DMS79 (cell line): ENCODE results near the gene C16orf87.
A peak's percentile ranks its signal among the peaks of the same experiment; 100 is the strongest.

ENCODE experiments used
- DNase-seq: peaks from one replicate; lab custom pipeline; 2025; lab: John Stamatoyannopoulos, UW

Gene C16orf87

GRCh38 chr16:46756772-46757171 lies 74.2 kb downstream of the C16orf87 start:
- no peak for DNase-seq

DNA sequence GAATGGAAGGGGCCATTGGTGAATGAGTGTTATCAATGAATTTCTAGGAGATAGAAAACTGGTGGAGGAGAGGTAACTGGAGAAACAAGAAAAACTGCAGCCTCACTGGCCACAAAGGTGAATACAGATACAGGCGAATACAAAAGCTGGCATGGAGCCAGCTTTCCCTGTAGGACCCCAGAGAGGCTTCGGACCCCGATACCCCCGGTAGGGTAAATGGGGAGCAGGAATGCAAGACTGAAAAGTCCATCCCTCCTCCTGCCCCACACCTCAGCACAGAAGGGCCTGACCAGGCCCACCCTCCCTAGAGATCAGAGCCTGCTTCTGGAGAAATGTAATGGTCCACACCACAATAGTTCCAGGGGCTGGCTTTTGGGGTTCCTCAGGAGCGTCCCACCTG lies 78.0 kb downstream of the C16orf87 start:
- no peak for DNase-seq

DNA sequence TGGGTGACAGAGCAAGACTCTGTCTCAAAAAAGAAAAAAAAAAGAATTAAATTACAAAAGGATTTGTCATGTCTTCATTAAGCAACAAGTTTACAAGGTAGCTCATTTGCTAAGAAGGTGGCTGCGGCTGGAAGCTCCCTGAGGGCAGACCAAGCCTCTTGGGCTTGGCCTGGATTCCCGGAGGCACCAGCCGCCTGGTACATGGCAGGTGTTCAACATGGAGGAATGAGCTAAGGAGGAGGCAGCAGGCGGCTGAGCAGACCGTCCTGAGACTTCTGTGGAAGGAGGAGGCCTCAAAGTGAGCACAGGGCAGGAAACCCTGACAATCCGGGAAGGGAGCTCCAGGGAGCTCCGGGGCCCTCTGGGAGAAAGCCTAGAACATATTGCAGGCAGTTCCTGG lies 79.6 kb downstream of the C16orf87 start:
- DNase-seq: no peak

DNA sequence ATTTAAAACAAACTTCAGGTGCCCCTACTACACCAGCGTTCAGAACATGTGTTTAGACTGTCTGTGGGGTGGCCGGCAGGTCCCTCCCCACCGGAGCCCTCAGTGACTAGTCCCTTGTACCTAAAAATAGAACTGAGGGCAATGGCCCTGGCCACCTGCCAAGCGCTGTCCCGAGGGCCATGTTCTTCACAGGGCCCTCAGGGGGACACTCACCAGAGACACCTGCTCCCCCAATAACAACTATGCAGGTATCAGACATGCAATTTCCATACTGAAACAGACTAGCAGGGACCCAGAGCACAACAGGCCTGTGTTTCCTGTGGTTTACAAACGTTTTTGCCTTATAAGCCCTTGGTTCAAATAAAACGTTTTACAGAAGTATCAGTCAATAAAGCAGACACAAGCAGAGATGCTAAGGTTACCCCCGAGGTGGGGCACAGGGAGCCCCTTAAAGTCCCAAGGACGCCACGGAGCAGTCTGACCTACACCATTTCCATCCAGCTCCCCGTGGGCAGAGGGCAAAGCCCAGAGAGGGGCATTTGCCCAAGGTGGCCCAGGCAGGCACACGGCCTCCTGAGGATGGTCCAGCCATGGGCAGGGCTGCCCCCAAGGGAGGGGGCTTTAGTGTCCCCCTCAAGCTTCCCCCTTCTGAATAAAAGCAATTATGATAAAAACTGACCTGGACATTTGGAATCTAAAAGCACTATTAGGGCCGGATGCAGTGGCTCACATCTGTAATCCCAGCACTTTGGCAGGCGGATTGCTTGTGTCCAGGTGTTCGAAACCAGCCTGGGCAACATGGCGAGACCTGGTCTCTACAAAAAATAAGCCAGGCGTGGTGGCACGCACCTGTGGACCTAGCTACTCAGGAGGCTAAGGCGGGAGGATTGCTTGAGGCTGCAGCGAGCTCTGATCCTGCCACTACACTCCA lies 81.9 kb downstream of the C16orf87 start:
- peak; percentile 28 for DNase-seq

DNA sequence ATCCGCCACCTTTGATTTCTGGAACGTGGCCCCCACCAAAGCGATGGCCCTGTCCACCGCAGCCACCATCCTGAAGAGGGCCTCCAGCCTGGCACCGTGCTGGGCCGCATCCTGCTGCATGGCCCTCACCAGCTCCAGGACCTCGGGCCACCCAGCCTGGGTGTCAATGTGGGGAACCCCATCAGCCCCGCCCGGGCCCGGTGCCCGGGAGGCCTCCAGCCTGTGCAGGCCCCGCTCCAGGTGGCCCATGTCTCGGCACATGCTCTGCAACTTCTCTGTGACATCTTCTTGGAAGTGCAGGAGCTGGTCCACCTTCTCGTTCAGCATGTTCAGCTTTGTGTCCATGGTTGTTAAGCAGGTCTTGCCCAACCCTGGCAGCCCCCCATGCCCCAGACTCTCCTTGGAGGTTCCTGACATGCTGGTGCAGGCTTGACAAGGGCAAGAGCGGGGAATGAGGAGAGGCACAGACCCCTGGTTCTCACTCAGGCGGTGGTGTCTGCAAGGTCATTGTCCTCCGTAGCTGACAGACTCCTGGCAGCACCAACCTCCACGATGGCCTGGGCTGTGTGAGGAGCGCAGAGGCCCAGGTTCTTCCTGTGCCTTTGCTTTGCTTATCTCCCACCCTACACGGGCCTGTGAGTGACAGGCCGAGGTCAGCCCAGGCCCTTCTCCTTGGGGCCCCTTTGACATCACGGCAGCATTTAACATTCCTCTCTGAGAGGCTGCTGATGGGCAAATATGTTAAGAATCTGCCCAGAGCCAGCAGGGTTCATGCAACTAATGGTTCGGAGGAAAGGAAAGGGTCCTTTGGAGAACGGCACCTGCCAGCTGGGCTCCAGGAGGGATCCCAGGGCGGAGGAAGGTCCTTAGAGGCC lies 83.0 kb downstream of the C16orf87 start, which contains the start of gene MYLK3:
Gene MYLK3 (minus strand): TSS at position 568 of the 875 bp plus-strand sequence. CDS start 151 bp downstream, at position 417.
- DNase-seq: no peak

DNA sequence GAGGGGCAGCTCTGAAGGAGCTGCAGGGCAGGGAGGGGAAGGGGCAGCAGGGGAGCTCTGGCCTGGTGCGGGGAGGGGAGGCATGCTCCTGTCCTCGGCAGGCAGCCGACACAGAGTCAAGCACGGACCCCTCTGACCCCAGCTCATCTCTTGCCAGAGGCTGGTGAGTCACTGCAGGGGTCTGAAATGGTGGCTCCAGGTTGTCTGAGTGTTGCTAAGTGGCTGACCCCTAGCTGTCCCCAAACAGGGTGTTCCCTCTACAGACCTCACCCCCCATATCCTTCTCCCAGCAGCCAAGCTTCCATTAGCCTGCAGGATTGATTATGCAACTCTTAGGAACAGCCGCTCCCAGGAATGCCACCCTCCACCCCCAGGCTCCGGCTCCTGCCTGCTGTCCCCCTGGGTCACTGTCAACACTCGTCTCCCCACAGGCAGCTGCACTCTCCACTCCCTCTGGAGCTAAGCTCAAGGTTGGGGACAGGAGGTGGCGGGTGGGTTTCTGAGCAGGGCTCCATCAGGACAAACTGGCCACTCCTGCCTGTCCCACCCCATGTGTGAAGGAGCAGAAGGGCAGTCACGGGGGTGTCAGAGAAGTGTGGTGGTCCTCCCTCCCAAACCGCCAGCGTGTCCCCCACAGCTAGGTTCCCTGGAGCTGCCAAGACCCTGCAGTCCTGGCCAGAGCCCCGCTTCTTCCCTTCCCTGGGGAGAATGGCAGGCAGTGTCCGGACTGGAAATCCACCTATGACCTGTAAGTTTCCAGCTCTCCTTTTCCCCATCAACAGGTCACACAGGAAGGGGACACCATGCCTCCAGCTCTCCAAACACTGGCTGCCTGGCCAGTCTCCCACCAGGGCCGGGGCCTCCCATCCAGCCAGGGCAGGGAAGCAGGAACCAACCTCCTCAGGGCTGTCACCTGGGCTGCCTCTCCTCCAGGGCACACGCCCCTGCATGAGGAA lies 83.9 kb downstream of the C16orf87 start:
- DNase-seq: no peak
